T-helper 17 cell (primary cell): ENCODE measurements around the gene PDXP. TPM values are rescaled to one million over a fixed set of nuclear protein-coding genes. Genes with fewer than 3 reads are reported as not detected.
"Not testable (repeated sequence)": the region's sequence is repeated elsewhere in the genome, so short reads cannot be mapped to it uniquely, and the experiment has no call there.

ENCODE experiments used
- ATAC-seq: fragments of 150-1000 bp; cut with Tn5 transposase; 2 replicates; pipeline ENCODE4 v1.10.0; 2021; ENCODE audit warnings: mild to moderate bottlenecking, moderate library complexity
- DNase-seq, 3 donors: peaks; one replicate each; pipeline versions ENCODE4 v3.0.0 to v3.0.0-alpha.2; 2020 to 2021
- H3K9me3 ChIP-seq: one replicate; pipeline ENCODE4 v1.7.0; 2013; ENCODE audit warnings: low read length, mild to moderate bottlenecking; ENCODE audit not compliant: control insufficient read depth, poor library complexity, severe bottlenecking
- H3K27ac Mint-ChIP-seq: one replicate; pipeline ENCODE4 v1.8.0; 2022; ENCODE audit warnings: mild to moderate bottlenecking, moderate library complexity, mixed read lengths
- H3K27me3 Mint-ChIP-seq: one replicate; pipeline ENCODE4 v1.8.0; 2022; ENCODE audit warnings: mixed read lengths
- H3K36me3 Mint-ChIP-seq: one replicate; pipeline ENCODE4 v1.8.0; 2022; ENCODE audit warnings: low read depth, mixed read lengths
- H3K4me1 Mint-ChIP-seq: one replicate; pipeline ENCODE4 v1.8.0; 2022; ENCODE audit warnings: mild to moderate bottlenecking, mixed read lengths
- H3K4me3 Mint-ChIP-seq: one replicate; pipeline ENCODE4 v1.8.0; 2022; ENCODE audit warnings: mild to moderate bottlenecking, moderate library complexity, mixed read lengths
- total RNA-seq, 4 donors: library from RNA in 2 of 4; stranded (reverse) in 2 of 4; gene quantifications; one replicate each; pipeline ENCODE4 v1.2.3 and lab custom pipeline; 2022 to 2026

Gene PDXP
- total RNA-seq, 2 donors from 2014 or later, result 2.6 to 3.0 TPM

- no peaks in the 10 kb centered on the region for H3K9me3 ChIP-seq
- H3K4me1 Mint-ChIP-seq, result peaks cover 17% of the 10 kb centered on the region
- H3K4me3 Mint-ChIP-seq, result peak within 1 kb of the TSS; percentile 97
- H3K36me3 Mint-ChIP-seq, result peaks cover 4% of the 10 kb centered on the region
- peak within 1 kb of the TSS; percentile 97 for H3K27ac Mint-ChIP-seq
- DNase-seq (peak; percentile 57 to 66 (median 58)), ATAC-seq (peak; percentile 93)
- no peaks in the 10 kb centered on the region for H3K27me3 Mint-ChIP-seq
These were observed 27.8 kb downstream of the PDXP start, which contains the start of gene NOL12 for GRCh38 chr22:37686002-37686982. Gene NOL12, plus strand, starts transcription at chr22:37686343. Its CDS starts 50 bp downstream, at chr22:37686393.

DNA sequence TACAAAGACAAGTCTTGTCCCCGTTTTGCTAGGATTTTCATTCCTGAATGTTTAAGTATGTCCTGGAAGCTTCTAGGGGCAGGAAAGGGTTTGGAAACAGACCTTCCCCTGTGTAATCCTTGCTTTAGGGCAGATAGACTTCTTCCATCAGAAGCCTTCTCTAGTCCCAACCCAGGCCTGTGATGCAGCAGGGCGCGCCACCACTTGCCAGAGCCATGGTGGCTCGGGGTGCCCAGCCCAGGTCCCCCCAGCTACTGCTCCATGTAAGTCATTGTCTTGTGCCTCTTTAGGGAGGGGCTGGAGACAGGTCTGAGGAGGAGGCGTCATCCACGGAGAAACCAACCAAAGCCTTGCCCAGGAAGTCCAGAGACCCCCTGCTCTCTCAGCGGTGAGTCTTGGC lies 31.9 kb downstream of the PDXP start:
- H3K27ac Mint-ChIP-seq, result no peak overlapping the region
- H3K9me3 ChIP-seq, result no peaks in the 10 kb centered on the region
- ATAC-seq (no peak), DNase-seq (no peak)
- peaks cover 14% of the 10 kb centered on the region for H3K4me1 Mint-ChIP-seq
- peaks cover 4% of the 10 kb centered on the region for H3K36me3 Mint-ChIP-seq
- H3K4me3 Mint-ChIP-seq, result no peak overlapping the region
- H3K27me3 Mint-ChIP-seq, result no peaks in the 10 kb centered on the region

DNA sequence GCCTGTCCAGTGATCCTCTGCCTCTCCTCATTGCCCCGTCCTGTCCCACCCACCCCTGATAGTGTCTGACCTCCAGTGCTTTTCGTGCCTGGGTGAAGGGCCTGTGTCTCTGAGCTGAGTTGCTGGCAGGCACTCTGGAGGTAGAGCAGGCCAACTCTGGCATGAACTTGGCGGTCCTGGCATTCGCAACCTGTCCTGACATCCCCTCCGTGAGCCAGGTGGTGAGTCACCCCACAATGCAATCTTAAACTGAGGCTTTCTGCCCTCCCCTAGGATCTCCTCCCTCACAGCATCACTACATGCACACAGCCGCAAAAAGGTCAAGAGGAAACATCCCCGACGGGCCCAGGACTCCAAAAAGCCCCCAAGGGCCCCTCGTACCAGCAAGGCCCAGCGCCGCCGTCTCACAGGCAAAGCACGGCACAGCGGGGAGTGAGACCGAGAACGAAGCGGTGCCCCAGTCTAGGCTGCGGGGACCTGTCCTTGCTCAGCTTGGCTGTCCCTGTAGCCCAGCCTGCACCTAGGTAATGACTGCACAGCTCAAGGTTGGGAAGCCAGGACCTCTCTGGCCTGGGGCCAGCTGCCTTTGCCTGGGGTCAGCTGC lies 32.5 kb downstream of the PDXP start:
- Mint-ChIP-seq H3K27ac (no peak overlapping the region), H3K4me3 (no peak overlapping the region), H3K4me1 (peaks cover 18% of the 10 kb centered on the region), H3K36me3 (peaks cover 3% of the 10 kb centered on the region), H3K27me3 (no peaks in the 10 kb centered on the region)
- ATAC-seq (no peak), DNase-seq (no peak)
- H3K9me3 ChIP-seq, result no peaks in the 10 kb centered on the region

DNA sequence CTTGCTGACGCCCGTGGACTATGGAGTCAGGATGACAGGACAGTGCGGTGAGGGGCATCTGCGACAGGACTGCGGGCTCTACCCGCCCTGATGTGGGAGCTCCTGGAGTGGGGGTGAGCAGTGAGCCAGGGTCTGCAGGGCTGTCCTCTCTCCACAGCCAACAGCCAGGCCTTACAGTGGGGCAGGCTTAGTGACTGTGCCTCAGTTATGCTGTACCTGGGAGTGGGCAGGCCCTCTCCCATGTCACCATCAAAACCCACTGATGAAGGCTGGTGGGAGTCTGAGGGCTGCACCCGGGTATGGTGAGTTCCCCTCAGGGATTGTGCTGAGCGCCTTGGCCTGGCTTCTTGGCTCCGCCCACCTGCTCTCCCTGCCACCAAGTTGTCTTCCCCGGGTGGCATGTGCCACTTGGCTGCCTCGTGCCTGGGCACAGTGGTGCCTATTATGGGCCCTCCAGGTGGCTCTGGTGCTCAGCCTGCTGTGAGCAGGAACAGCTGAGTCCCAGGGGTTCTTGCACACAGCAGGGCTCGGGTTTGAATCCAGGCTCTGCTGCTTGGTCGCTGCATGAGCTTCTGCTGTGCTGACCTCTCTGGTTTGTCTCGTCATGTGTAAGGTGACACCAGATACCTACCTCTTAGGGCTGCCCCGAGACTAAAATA lies 34.2 kb downstream of the PDXP start:
- DNase-seq (no peak), ATAC-seq (no peak)
- no peaks in the 10 kb centered on the region for H3K36me3 Mint-ChIP-seq
- no peak overlapping the region for H3K27ac Mint-ChIP-seq
- no peaks in the 10 kb centered on the region for H3K27me3 Mint-ChIP-seq
- H3K4me3 Mint-ChIP-seq, result no peak overlapping the region
- peaks cover 18% of the 10 kb centered on the region for H3K4me1 Mint-ChIP-seq
- H3K9me3 ChIP-seq, result no peaks in the 10 kb centered on the region

GRCh38 chr22:37694131-37694530 lies 35.6 kb downstream of the PDXP start:
- not testable (repeated sequence) for H3K36me3 Mint-ChIP-seq, ATAC-seq, H3K4me3 Mint-ChIP-seq, H3K9me3 ChIP-seq, H3K27ac Mint-ChIP-seq, DNase-seq, H3K27me3 Mint-ChIP-seq
- H3K4me1 Mint-ChIP-seq, result peaks cover 14% of the 10 kb centered on the region

DNA sequence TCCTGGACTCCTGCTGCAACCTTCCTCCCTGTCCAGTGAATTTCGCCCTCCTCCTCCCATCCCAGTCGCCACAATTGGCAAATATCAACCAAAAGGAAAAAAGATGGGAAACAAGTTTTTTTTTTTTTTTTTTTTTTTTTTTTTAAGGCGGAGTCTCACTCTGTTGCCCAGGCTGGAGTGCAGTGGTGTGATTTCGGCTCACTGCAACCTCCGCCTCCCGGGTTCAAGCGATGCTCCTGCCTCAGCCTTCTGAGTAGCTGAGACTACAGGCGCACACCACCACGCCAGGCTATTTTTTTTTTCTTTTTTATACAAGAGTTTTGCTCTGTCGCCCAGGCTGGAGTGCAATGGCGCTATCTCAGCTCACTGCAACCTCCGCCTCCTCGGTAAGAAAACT lies 37.7 kb downstream of the PDXP start:
- H3K4me3 Mint-ChIP-seq, result peak overlapping the region; percentile 60
- H3K4me1 Mint-ChIP-seq, result peaks cover 14% of the 10 kb centered on the region
- H3K36me3 Mint-ChIP-seq, H3K9me3 ChIP-seq, H3K27me3 Mint-ChIP-seq, DNase-seq, ATAC-seq: not testable (repeated sequence)
- peak overlapping the region; percentile 79 for H3K27ac Mint-ChIP-seq

DNA sequence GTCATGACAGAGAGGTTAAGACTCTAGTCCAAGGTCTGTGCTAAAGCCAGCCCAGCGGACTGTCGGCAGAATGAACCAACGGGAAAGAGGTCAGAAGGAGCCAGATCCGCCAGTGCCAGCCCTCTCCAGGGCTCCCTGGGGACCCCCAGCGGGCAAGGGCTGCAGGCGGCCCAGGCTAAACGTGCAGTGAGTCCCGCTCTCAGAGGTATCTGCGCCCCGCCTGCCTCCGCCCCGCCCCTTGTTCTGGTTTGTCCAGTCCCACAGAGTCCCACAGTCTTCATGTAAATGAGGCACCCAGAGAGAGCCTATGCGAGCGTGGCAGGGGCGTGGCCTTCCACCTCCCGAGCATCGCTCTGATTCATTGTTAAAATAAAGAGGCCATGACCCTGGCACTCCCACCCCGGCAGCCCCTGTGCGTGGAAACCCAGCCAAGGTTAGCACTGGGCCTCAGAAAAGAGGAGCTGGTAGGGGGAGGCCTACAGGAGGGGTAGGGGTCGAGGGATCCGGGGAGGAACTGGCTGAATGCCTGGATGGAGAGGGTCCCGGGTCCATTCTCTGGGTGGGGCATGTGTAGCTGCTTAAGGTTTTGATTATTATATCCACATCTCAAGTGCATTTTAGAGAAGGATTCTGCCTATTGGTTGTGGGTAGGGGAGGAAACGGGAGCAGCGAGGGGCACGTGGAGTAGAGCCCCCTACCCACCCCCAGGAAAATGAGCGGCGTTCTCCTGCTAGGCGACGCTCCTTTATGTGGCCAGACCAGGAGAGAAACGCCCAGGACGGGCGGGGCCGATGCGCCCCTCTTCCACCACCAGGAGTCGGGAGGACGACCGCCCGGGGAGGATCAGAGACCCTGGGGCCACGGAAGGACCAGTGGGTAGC lies 38.4 kb downstream of the PDXP start, which contains the start of gene TRIOBP:
TSS of gene TRIOBP (plus strand) at position 392 of the 881 bp plus-strand sequence. CDS start 4,318 bp downstream, outside the sequence.
- Mint-ChIP-seq H3K36me3 (no peaks in the 10 kb centered on the region), H3K4me1 (peaks cover 14% of the 10 kb centered on the region), H3K4me3 (peak within 1 kb of the TSS; percentile 60), H3K27ac (peak within 1 kb of the TSS; percentile 79), H3K27me3 (no peaks in the 10 kb centered on the region)
- peak; percentile 100 for ATAC-seq
- DNase-seq, result peak; percentile 58 to 85 (median 79)
- no peaks in the 10 kb centered on the region for H3K9me3 ChIP-seq

GRCh38 chr22:37697538-37697835 lies 39.0 kb downstream of the PDXP start:
- H3K9me3 ChIP-seq, result no peaks in the 10 kb centered on the region
- H3K27me3 Mint-ChIP-seq, result no peaks in the 10 kb centered on the region
- peaks cover 14% of the 10 kb centered on the region for H3K4me1 Mint-ChIP-seq
- ATAC-seq (no peak), DNase-seq (no peak)
- H3K4me3 Mint-ChIP-seq, result no peak overlapping the region
- H3K27ac Mint-ChIP-seq, result no peak overlapping the region
- no peaks in the 10 kb centered on the region for H3K36me3 Mint-ChIP-seq

DNA sequence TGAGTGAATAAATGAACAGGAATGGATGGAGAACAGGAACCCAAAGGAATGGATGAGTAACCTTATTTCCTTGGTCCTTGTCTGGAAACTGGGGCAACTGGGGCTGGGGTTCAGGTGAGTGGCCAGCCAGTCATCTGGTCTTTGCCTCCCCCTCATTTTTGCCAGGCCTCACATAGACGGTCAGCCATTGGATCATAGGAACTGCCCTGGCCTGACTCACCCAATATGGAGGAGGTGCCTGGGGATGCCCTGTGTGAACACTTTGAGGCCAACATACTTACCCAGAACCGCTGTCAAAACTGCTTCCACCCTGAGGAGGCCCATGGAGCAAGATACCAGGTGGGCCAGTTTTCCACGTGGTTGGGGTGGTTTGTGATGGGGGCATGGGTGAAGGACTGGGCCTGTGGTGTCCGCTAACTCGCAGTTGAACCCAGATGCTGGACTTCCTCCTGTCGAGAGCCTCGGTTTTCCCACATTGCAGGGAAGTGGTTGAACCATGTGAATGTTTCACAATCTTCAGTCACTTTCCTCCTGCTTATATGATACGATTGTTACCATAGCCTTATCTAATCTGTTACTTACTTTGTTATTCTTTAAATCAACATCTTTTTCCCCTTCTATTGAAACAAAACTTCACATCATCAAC lies 42.7 kb downstream of the PDXP start:
- Mint-ChIP-seq H3K4me1 (peaks cover 8% of the 10 kb centered on the region), H3K27ac (no peak overlapping the region), H3K36me3 (no peaks in the 10 kb centered on the region), H3K4me3 (no peak overlapping the region), H3K27me3 (no peaks in the 10 kb centered on the region)
- no peak for DNase-seq
- no peaks in the 10 kb centered on the region for H3K9me3 ChIP-seq
- ATAC-seq, result no peak

DNA sequence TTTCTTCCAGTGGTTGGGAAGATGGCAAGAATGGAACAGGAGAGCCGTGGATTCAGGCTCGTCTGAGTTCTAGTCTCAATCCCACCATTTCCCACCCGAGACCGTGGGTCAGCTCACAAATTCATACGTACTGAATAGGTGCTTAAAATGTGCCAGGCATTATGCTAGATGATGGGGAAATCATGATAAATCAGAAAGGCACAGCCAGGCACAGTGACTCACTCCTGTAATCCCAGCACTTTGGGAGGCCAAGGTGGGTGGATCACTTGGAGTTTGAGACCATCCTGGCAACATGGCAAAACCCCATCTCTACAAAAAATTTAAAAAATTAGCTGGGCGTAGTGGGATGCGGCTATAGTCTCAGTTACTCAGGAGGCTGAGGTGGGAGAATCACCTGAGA lies 45.4 kb downstream of the PDXP start:
- Mint-ChIP-seq H3K4me1 (peaks cover 2% of the 10 kb centered on the region), H3K27ac (no peak overlapping the region), H3K27me3 (no peaks in the 10 kb centered on the region), H3K4me3 (no peak overlapping the region), H3K36me3 (no peaks in the 10 kb centered on the region)
- DNase-seq (no peak), ATAC-seq (no peak)
- H3K9me3 ChIP-seq, result no peaks in the 10 kb centered on the region

GRCh38 chr22:37704645-37705044 lies 46.1 kb downstream of the PDXP start:
- DNase-seq (no peak), ATAC-seq (no peak)
- Mint-ChIP-seq H3K27ac (no peak overlapping the region), H3K36me3 (no peaks in the 10 kb centered on the region), H3K4me3 (no peak overlapping the region), H3K27me3 (no peaks in the 10 kb centered on the region), H3K4me1 (peaks cover 2% of the 10 kb centered on the region)
- H3K9me3 ChIP-seq, result no peaks in the 10 kb centered on the region

- peaks cover 4% of the 10 kb centered on the region for H3K4me1 Mint-ChIP-seq
- no peak for DNase-seq
- H3K4me3 Mint-ChIP-seq, result no peak overlapping the region
- no peaks in the 10 kb centered on the region for H3K36me3 Mint-ChIP-seq
- H3K9me3 ChIP-seq, result no peaks in the 10 kb centered on the region
- no peaks in the 10 kb centered on the region for H3K27me3 Mint-ChIP-seq
- no peak overlapping the region for H3K27ac Mint-ChIP-seq
- no peak for ATAC-seq
These were observed 46.7 kb downstream of the PDXP start for GRCh38 chr22:37705205-37705604.
